Esophagus (tissue), 2 donors: Measurements from ENCODE around the gene SHANK3. TPM values are rescaled to one million over a fixed set of nuclear protein-coding genes. Genes with fewer than 3 reads are reported as not detected.
A peak's percentile ranks its signal among the peaks of the same experiment; 100 is the strongest.
"Not testable (repeated sequence)": the region's sequence is repeated elsewhere in the genome, so short reads cannot be mapped to it uniquely, and the experiment has no call there.

Source experiments
- H3K27ac ChIP-seq, 2 donors: one replicate each; pipeline ENCODE4 v1.5.1; 2013; ENCODE audit warnings: low read depth in 2 of 2, mild to moderate bottlenecking in 2 of 2, inconsistent platforms in 1 of 2, low read length in 1 of 2, moderate library complexity in 1 of 2
- H3K27me3 ChIP-seq, 2 donors: one replicate each; pipeline ENCODE4 v1.6.1; 2013; ENCODE audit warnings: low read length in 2 of 2, control low read depth in 1 of 2, mild to moderate bottlenecking in 1 of 2; ENCODE audit not compliant: insufficient read depth in 2 of 2, control insufficient read depth in 1 of 2
- H3K36me3 ChIP-seq, 2 donors: one replicate each; pipeline ENCODE4 v1.6.1; 2013; ENCODE audit warnings: low read length in 1 of 2; ENCODE audit not compliant: control insufficient read depth in 2 of 2, insufficient read depth in 2 of 2
- H3K4me1 ChIP-seq, 2 donors: one replicate each; pipeline ENCODE4 v1.6.1; 2013; ENCODE audit warnings: low read length in 1 of 2; ENCODE audit not compliant: control insufficient read depth in 2 of 2, insufficient read depth in 2 of 2
- H3K4me3 ChIP-seq, 2 donors: one replicate each; pipeline ENCODE4 v1.5.1; 2013; ENCODE audit warnings: low read length in 2 of 2, mild to moderate bottlenecking in 2 of 2, low read depth in 1 of 2, moderate library complexity in 1 of 2
- H3K9me3 ChIP-seq, 2 donors: one replicate each; pipeline ENCODE4 v1.6.1; 2013; ENCODE audit warnings: mild to moderate bottlenecking in 2 of 2, low read depth in 1 of 2, low read length in 1 of 2, moderate library complexity in 1 of 2; ENCODE audit not compliant: control insufficient read depth in 2 of 2, insufficient read depth in 1 of 2
- WGBS, 2 donors: extraction: QIAGEN DNeasy Blood & Tissue Kit; methylation state at CpG; one replicate each; pipeline ENCODE4 v1.1.7; 2013; 5-methylcytosine and 5-hydroxymethylcytosine counted together
- polyA plus RNA-seq, 2 donors: library from polyadenylated mRNA; stranded (reverse); fragments of 200-250 nt; gene quantifications; one replicate each; pipeline ENCODE4 v1.2.3, GENCODE V29; 2013
- donor health status: healthy with polysubstance abuse.
- donor health status: Bipolar disorder and iron deficiency.

Gene SHANK3
- polyA plus RNA-seq, 2 donors: 4.1 to 9.0 TPM

- H3K27me3 ChIP-seq: no peaks in the 10 kb centered on the region
- 25 to 26% methylated on average over 16 of the region's 16 CpGs for WGBS, 2 donors
- peaks cover 0 to 14% of the 10 kb centered on the region in 2 donors for H3K36me3 ChIP-seq
- H3K27ac ChIP-seq: peak overlapping the region; percentile 61 to 82
- peaks cover 0 to 17% of the 10 kb centered on the region in 2 donors for H3K4me1 ChIP-seq
- peak overlapping the region; percentile 50 to 70 for H3K4me3 ChIP-seq
- no peaks in the 10 kb centered on the region for H3K9me3 ChIP-seq
These were observed 44.0 kb upstream of the SHANK3 start for GRCh38 chr22:50628543-50629134.

GRCh38 chr22:50630376-50630775, 42.2 kb upstream of the SHANK3 start:
- H3K36me3 ChIP-seq: peaks cover 0 to 6% of the 10 kb centered on the region in 2 donors
- H3K9me3 ChIP-seq: no peaks in the 10 kb centered on the region
- WGBS, 2 donors: 86 to 89% methylated on average over 5 of the region's 5 CpGs
- H3K4me3 ChIP-seq: no peak overlapping the region
- H3K27me3 ChIP-seq: no peaks in the 10 kb centered on the region
- no peak overlapping the region for H3K27ac ChIP-seq
- H3K4me1 ChIP-seq: peaks cover 0 to 17% of the 10 kb centered on the region in 2 donors

GRCh38 chr22:50633086-50633485, 39.5 kb upstream of the SHANK3 start:
- H3K4me3 ChIP-seq: no peak overlapping the region
- 81 to 83% methylated on average over 5 of the region's 5 CpGs for WGBS, 2 donors
- H3K36me3 ChIP-seq: no peaks in the 10 kb centered on the region
- no peaks in the 10 kb centered on the region for H3K9me3 ChIP-seq
- H3K4me1 ChIP-seq: peaks cover 0 to 8% of the 10 kb centered on the region in 2 donors
- no peak overlapping the region for H3K27ac ChIP-seq
- H3K27me3 ChIP-seq: no peaks in the 10 kb centered on the region

- no peak overlapping the region for H3K4me3 ChIP-seq
- H3K36me3 ChIP-seq: no peaks in the 10 kb centered on the region
- peaks cover 0 to 2% of the 10 kb centered on the region in 2 donors for H3K4me1 ChIP-seq
- H3K9me3 ChIP-seq: no peaks in the 10 kb centered on the region
- no peaks in the 10 kb centered on the region for H3K27me3 ChIP-seq
- 89 to 90% methylated on average over 11 of the region's 11 CpGs for WGBS, 2 donors
- H3K27ac ChIP-seq: no peak overlapping the region
These were observed 38.9 kb upstream of the SHANK3 start for GRCh38 chr22:50633771-50634170.

- no peaks in the 10 kb centered on the region for H3K4me1 ChIP-seq
- no peaks in the 10 kb centered on the region for H3K9me3 ChIP-seq
- no peaks in the 10 kb centered on the region for H3K36me3 ChIP-seq
- H3K27ac ChIP-seq: no peak overlapping the region
- H3K27me3 ChIP-seq: no peaks in the 10 kb centered on the region
- no peak overlapping the region for H3K4me3 ChIP-seq
- 90 to 94% methylated on average over 11 of the region's 11 CpGs for WGBS, 2 donors
These were observed 37.0 kb upstream of the SHANK3 start for GRCh38 chr22:50635591-50635990.

GRCh38 chr22:50640296-50640695, 32.3 kb upstream of the SHANK3 start:
- H3K27ac ChIP-seq, H3K9me3 ChIP-seq, H3K4me1 ChIP-seq, H3K4me3 ChIP-seq, H3K36me3 ChIP-seq, H3K27me3 ChIP-seq: not testable (repeated sequence)
- WGBS, 2 donors: 94 to 96% methylated on average over 12 of the region's 12 CpGs

- H3K4me3 ChIP-seq: no peak overlapping the region
- peaks cover 0 to 3% of the 10 kb centered on the region in 2 donors for H3K4me1 ChIP-seq
- peaks cover 0 to 2% of the 10 kb centered on the region in 2 donors for H3K36me3 ChIP-seq
- H3K27ac ChIP-seq: no peak overlapping the region
- H3K27me3 ChIP-seq: peaks cover 0 to 4% of the 10 kb centered on the region in 2 donors
- H3K9me3 ChIP-seq: no peaks in the 10 kb centered on the region
- WGBS, 2 donors: 80 to 81% methylated on average over 15 of the region's 15 CpGs
These were observed 31.6 kb upstream of the SHANK3 start for GRCh38 chr22:50640857-50641647.

GRCh38 chr22:50641696-50642607, 30.7 kb upstream of the SHANK3 start:
- Histone ChIP-seq H3K4me3 (no peak overlapping the region), H3K4me1 (peaks cover 0 to 3% of the 10 kb centered on the region in 2 donors), H3K9me3 (no peaks in the 10 kb centered on the region), H3K27me3 (peaks cover 0 to 4% of the 10 kb centered on the region in 2 donors), H3K36me3 (peaks cover 0 to 2% of the 10 kb centered on the region in 2 donors), H3K27ac (no peak overlapping the region)
- 25 to 30% methylated on average over 17 of the region's 17 CpGs for WGBS, 2 donors

GRCh38 chr22:50643021-50643820, 29.4 kb upstream of the SHANK3 start:
- WGBS, 2 donors: 90 to 92% methylated on average over 17 of the region's 17 CpGs
- H3K36me3 ChIP-seq, H3K4me3 ChIP-seq, H3K27ac ChIP-seq, H3K9me3 ChIP-seq, H3K27me3 ChIP-seq, H3K4me1 ChIP-seq: not testable (repeated sequence)
